Measurements from ENCODE around the gene ACADVL.

ACADVL gene

DNA sequence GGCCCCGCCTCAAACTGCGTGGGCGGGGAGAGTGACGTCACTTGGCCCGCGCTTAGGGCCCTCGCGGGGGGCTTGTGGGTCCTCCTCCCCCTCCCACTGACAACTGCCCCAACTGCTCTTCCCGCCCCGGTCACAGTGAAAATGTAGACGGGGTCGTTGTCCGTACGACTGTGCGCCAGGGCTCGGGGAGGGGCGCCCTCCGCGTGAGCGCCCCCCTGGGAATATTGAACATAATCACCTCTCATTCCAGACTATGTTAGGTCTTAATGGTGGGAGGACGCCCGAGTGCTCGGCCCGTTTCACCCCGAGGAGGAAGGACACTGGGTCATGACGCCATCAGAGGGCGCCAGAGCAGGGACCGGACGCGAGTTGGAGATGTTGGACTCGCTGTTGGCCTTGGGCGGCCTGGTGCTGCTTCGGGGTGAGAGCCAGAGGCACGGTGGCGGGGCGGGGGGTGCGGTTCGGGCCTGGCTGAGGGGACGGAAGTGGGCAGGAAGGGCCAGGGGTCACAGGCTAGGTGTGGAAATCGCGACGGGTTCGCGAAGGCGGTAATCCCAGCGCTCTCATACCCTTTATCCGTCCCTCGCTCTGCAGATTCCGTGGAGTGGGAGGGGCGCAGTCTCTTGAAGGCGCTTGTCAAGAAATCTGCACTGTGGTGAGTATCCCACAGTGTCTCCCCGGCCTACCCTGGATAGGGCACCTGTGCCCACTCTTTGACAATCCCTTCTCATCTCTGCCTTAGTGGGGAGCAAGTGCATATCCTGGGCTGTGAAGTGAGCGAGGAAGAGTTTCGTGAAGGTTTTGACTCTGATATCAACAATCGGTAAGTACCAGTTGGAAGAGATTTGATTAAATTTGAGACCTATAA, 32.7 kb downstream of the ACADVL start, which contains the start of gene ELP5:
TSS of gene ELP5 (plus strand) at position 40 of the 868 bp plus-strand sequence. CDS start at position 376, 336 bp downstream.
- H3K36me3 ChIP-seq (ENCODE audit: control insufficient read depth in 1 of 2, insufficient read depth in 2 of 2, low read length in 2 of 2) = peaks cover 15 to 23% of the 10 kb centered on the region in 2 experiments
- H3K9me3 ChIP-seq (ENCODE audit: insufficient read depth, low read depth, low read length) = peaks cover 1% of the 10 kb centered on the region

DNA sequence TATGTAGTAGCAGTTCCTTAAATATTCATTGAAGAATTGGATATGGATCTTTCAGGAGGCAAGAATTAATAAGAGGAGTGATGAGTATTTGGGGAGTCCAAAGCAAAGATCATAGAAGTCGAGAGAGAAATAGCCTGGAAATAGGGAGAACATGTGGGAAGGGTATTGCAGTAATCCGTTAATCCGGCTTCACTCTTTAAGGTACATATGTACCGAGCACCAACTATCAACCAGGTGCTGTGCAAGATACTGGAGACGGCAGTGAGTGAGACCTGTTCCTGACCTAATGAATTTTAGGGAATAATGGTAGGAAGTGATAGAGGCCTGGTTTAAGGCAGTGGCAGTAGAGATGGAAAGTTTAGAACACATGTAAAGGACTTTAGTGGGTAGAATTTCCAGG, 33.3 kb downstream of the ACADVL start:
- Histone ChIP-seq H3K4me2 (ENCODE audit: low read length) (peak overlapping the region; percentile 98), H3K36me3 (ENCODE audit: control insufficient read depth in 1 of 2, insufficient read depth in 2 of 2, low read length in 2 of 2) (peaks cover 18 to 25% of the 10 kb centered on the region in 2 experiments), H3K23ac (ENCODE audit: low read length) (no peak overlapping the region), H3K14ac (ENCODE audit: low read length) (no peak overlapping the region), H4K12ac (ENCODE audit: low read depth, low read length) (no peak overlapping the region), H2BK12ac (ENCODE audit: low read length) (no peak overlapping the region), H2AK5ac (ENCODE audit: low read length) (no peak overlapping the region), H3K4me1 (ENCODE audit: control insufficient read depth in 1 of 2, insufficient read depth in 2 of 2, low read length in 2 of 2) (peaks cover 6 to 10% of the 10 kb centered on the region in 2 experiments), H2BK120ac (ENCODE audit: insufficient read depth, low read length, poor library complexity) (no peak overlapping the region), H3K27ac (ENCODE audit: low read depth, low read length) (no peak overlapping the region), H2AFZ (ENCODE audit: insufficient read depth, low read length, poor library complexity) (no peak overlapping the region), H3K9me3 (ENCODE audit: insufficient read depth, low read depth, low read length) (peaks cover 1% of the 10 kb centered on the region), H4K91ac (ENCODE audit: low read depth, low read length) (no peak overlapping the region), H3K4ac (ENCODE audit: low read depth, low read length) (no peak overlapping the region), H2BK5ac (ENCODE audit: low read depth, low read length, poor library complexity) (no peak overlapping the region), H3K18ac (ENCODE audit: low read length) (no peak overlapping the region), H3K4me3 (ENCODE audit: low read depth, low read length) (no peak overlapping the region), H3K27me3 (ENCODE audit: insufficient read depth, low read length) (no peaks in the 10 kb centered on the region), H3K9ac (ENCODE audit: low read length) (no peak overlapping the region), H4K8ac (ENCODE audit: low read depth, low read length) (no peak overlapping the region), H3K79me2 (ENCODE audit: control insufficient read depth, insufficient read depth, low read length, poor library complexity) (peaks cover 30% of the 10 kb centered on the region), H3K79me1 (ENCODE audit: low read length) (peaks cover 17% of the 10 kb centered on the region)
- WGBS (ENCODE audit: extremely low coverage, insufficient coverage, insufficient read length) = no CpG with 5 or more reads among the region's 5 CpGs
- no peak for DNase-seq

More for the DNA sequence above, 32.7 kb downstream of the ACADVL start, which contains the start of gene ELP5:
- DNase-seq = peak; percentile 89 to 96
- Histone ChIP-seq H2AK5ac (ENCODE audit: low read length) (peak within 1 kb of the TSS; percentile 98), H3K23ac (ENCODE audit: low read length) (no peak within 1 kb of the TSS), H3K4ac (ENCODE audit: low read depth, low read length) (peak within 1 kb of the TSS; percentile 99), H2AFZ (ENCODE audit: insufficient read depth, low read length, poor library complexity) (peak within 1 kb of the TSS; percentile 83), H3K9ac (ENCODE audit: low read length) (peak within 1 kb of the TSS; percentile 99), H3K14ac (ENCODE audit: low read length) (peak within 1 kb of the TSS; percentile 99), H3K18ac (ENCODE audit: low read length) (peak within 1 kb of the TSS; percentile 98), H3K27ac (ENCODE audit: low read depth, low read length) (peak within 1 kb of the TSS; percentile 100), H3K79me1 (ENCODE audit: low read length) (peaks cover 17% of the 10 kb centered on the region), H3K27me3 (ENCODE audit: insufficient read depth, low read length) (no peaks in the 10 kb centered on the region), H2BK120ac (ENCODE audit: insufficient read depth, low read length, poor library complexity) (peak within 1 kb of the TSS; percentile 99), H3K4me2 (ENCODE audit: low read length) (peak within 1 kb of the TSS; percentile 98), H2BK12ac (ENCODE audit: low read length) (no peak within 1 kb of the TSS), H3K4me3 (ENCODE audit: low read depth, low read length) (peak within 1 kb of the TSS; percentile 98), H4K12ac (ENCODE audit: low read depth, low read length) (peak within 1 kb of the TSS; percentile 94), H4K8ac (ENCODE audit: low read depth, low read length) (peak within 1 kb of the TSS; percentile 98), H2BK5ac (ENCODE audit: low read depth, low read length, poor library complexity) (peak within 1 kb of the TSS; percentile 94), H3K79me2 (ENCODE audit: control insufficient read depth, insufficient read depth, low read length, poor library complexity) (peaks cover 30% of the 10 kb centered on the region), H3K4me1 (ENCODE audit: control insufficient read depth in 1 of 2, insufficient read depth in 2 of 2, low read length in 2 of 2) (peaks cover 6 to 10% of the 10 kb centered on the region in 2 experiments), H4K91ac (ENCODE audit: low read depth, low read length) (peak within 1 kb of the TSS; percentile 99)
- no CpG with 5 or more reads among the region's 55 CpGs for WGBS (ENCODE audit: extremely low coverage, insufficient coverage, insufficient read length)

DNA sequence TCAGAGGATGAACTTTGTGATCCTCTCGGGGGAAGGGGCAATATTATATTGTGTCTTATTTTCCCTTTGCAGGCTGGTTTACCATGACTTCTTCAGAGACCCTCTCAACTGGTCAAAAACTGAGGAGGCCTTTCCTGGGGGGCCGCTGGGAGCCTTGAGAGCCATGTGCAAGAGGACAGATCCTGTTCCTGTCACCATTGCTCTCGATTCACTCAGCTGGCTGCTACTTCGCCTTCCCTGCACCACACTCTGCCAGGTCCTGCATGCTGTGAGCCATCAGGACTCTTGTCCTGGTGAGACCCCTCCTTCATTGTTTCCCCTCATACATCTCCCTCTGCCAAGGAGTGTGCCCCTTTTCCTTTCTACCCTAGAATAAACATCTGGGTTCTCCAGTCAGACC, 34.8 kb downstream of the ACADVL start:
- H3K79me1 ChIP-seq (ENCODE audit: low read length) = peaks cover 17% of the 10 kb centered on the region
- H3K14ac ChIP-seq (ENCODE audit: low read length) = no peak overlapping the region
- no peak overlapping the region for H3K4ac ChIP-seq (ENCODE audit: low read depth, low read length)
- peaks cover 23% of the 10 kb centered on the region for H3K79me2 ChIP-seq (ENCODE audit: control insufficient read depth, insufficient read depth, low read length, poor library complexity)
- peaks cover 6 to 10% of the 10 kb centered on the region in 2 experiments for H3K4me1 ChIP-seq (ENCODE audit: control insufficient read depth in 1 of 2, insufficient read depth in 2 of 2, low read length in 2 of 2)
- no peak overlapping the region for H4K12ac ChIP-seq (ENCODE audit: low read depth, low read length)
- no peak overlapping the region for H3K27ac ChIP-seq (ENCODE audit: low read depth, low read length)
- H3K18ac ChIP-seq (ENCODE audit: low read length) = no peak overlapping the region
- no peak overlapping the region for H2BK5ac ChIP-seq (ENCODE audit: low read depth, low read length, poor library complexity)
- H3K4me3 ChIP-seq (ENCODE audit: low read depth, low read length) = peak overlapping the region; percentile 53
- H2BK12ac ChIP-seq (ENCODE audit: low read length) = no peak overlapping the region
- no peaks in the 10 kb centered on the region for H3K27me3 ChIP-seq (ENCODE audit: insufficient read depth, low read length)
- DNase-seq = no peak
- no peak overlapping the region for H4K8ac ChIP-seq (ENCODE audit: low read depth, low read length)
- H3K9ac ChIP-seq (ENCODE audit: low read length) = peak overlapping the region; percentile 71
- no peak overlapping the region for H2AFZ ChIP-seq (ENCODE audit: insufficient read depth, low read length, poor library complexity)
- H3K9me3 ChIP-seq (ENCODE audit: insufficient read depth, low read depth, low read length) = peaks cover 1% of the 10 kb centered on the region
- no CpG with 5 or more reads among the region's 4 CpGs for WGBS (ENCODE audit: extremely low coverage, insufficient coverage, insufficient read length)
- no peak overlapping the region for H2BK120ac ChIP-seq (ENCODE audit: insufficient read depth, low read length, poor library complexity)
- no peak overlapping the region for H2AK5ac ChIP-seq (ENCODE audit: low read length)
- H4K91ac ChIP-seq (ENCODE audit: low read depth, low read length) = no peak overlapping the region
- H3K23ac ChIP-seq (ENCODE audit: low read length) = no peak overlapping the region
- H3K4me2 ChIP-seq (ENCODE audit: low read length) = no peak overlapping the region
- H3K36me3 ChIP-seq (ENCODE audit: control insufficient read depth in 1 of 2, insufficient read depth in 2 of 2, low read length in 2 of 2) = peaks cover 24 to 37% of the 10 kb centered on the region in 2 experiments

DNA sequence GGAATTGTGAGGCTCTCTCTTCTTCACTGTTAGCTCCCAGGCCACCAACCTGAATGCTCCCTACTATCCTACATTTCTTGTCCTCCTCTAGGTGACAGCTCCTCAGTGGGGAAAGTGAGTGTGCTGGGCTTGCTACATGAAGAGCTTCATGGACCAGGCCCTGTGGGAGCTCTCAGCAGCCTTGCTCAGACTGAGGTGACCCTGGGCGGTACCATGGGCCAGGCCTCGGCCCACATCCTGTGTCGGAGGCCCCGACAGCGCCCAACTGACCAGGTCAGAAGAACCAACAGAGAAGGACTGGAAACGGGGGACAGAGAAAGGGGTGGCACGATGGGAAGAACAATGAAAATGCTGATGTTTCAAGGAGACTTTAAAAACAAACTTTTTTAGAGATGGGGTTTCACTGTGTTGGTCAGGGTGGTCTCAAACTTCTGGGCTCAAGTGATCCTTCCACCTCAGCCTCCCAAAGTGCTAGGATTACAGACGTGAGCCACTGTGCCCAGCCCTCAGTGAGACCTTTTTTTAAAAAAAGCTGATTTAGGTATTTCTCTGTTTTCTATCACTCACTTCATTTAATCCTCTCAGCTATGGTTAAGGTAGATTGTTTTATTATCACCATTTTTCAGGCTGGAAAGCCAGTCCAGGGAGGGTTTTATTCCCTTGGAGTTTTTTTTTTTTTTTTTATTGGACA, 37.2 kb downstream of the ACADVL start:
- no CpG with 5 or more reads among the region's 8 CpGs for WGBS (ENCODE audit: extremely low coverage, insufficient coverage, insufficient read length)
- no peak overlapping the region for H3K23ac ChIP-seq (ENCODE audit: low read length)

More for the DNA sequence above, 37.2 kb downstream of the ACADVL start:
- no peak overlapping the region for H3K14ac ChIP-seq (ENCODE audit: low read length)
- no peak overlapping the region for H2BK12ac ChIP-seq (ENCODE audit: low read length)
- no peak overlapping the region for H4K91ac ChIP-seq (ENCODE audit: low read depth, low read length)
- no peak overlapping the region for H2BK5ac ChIP-seq (ENCODE audit: low read depth, low read length, poor library complexity)
- H3K27ac ChIP-seq (ENCODE audit: low read depth, low read length) = no peak overlapping the region
- no peak overlapping the region for H2AK5ac ChIP-seq (ENCODE audit: low read length)
- H3K27me3 ChIP-seq (ENCODE audit: insufficient read depth, low read length) = no peaks in the 10 kb centered on the region
- H3K18ac ChIP-seq (ENCODE audit: low read length) = no peak overlapping the region
- no peak overlapping the region for H3K9ac ChIP-seq (ENCODE audit: low read length)
- H2AFZ ChIP-seq (ENCODE audit: insufficient read depth, low read length, poor library complexity) = no peak overlapping the region
- H4K8ac ChIP-seq (ENCODE audit: low read depth, low read length) = no peak overlapping the region
- H3K9me3 ChIP-seq (ENCODE audit: insufficient read depth, low read depth, low read length) = peaks cover 4% of the 10 kb centered on the region
- no peak overlapping the region for H2BK120ac ChIP-seq (ENCODE audit: insufficient read depth, low read length, poor library complexity)
- no peak overlapping the region for H3K4ac ChIP-seq (ENCODE audit: low read depth, low read length)
- no peak overlapping the region for H3K4me3 ChIP-seq (ENCODE audit: low read depth, low read length)
- H4K12ac ChIP-seq (ENCODE audit: low read depth, low read length) = no peak overlapping the region
- peaks cover 28 to 42% of the 10 kb centered on the region in 2 experiments for H3K36me3 ChIP-seq (ENCODE audit: control insufficient read depth in 1 of 2, insufficient read depth in 2 of 2, low read length in 2 of 2)
- DNase-seq = no peak
- no peak overlapping the region for H3K4me2 ChIP-seq (ENCODE audit: low read length)
- peaks cover 6 to 13% of the 10 kb centered on the region in 2 experiments for H3K4me1 ChIP-seq (ENCODE audit: control insufficient read depth in 1 of 2, insufficient read depth in 2 of 2, low read length in 2 of 2)
- peaks cover 20% of the 10 kb centered on the region for H3K79me1 ChIP-seq (ENCODE audit: low read length)
- peaks cover 21% of the 10 kb centered on the region for H3K79me2 ChIP-seq (ENCODE audit: control insufficient read depth, insufficient read depth, low read length, poor library complexity)
